ENCODE data around the gene POP7. TPM values are rescaled to one million over a fixed set of nuclear protein-coding genes. Genes with fewer than 3 reads are reported as not detected.
"Not testable (repeated sequence)": the region's sequence is repeated elsewhere in the genome, so short reads cannot be mapped to it uniquely, and the experiment has no call there.

Gene POP7
- total RNA-seq, 4 donors from 2014 or later, result 51.3 to 72.7 (median 70.3) TPM

DNA sequence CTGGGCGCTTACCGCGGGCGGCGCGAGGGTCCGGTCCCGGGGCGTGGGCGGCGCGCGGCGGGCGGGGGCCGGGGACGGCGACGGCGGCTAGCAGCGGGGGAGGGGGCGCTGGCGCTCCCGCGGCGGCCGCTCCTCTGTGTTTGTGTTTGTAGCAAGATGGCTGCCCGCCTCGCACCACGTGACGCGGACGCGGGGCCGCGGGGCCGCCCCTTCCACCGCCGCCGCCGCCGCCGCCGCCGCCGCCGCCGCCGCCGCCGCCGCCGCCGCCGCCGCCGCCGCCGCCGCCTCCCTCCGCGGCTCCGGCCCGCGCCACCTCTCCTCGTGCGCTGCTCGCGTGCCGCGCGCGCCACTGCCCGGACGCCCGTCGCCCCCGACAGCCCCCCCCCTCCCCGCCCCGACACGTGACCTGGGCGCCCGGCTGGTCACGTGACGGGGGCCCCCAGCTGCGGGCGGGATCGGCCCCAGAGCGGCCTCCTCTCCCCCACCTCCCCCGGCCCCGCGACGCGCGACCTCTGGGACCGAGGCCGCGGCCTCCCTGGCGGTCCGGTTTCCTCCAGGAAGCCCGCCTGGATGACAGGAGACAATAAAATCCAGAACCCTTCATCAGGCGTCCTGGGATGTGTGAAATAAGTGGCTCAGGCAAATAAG lies 11.7 kb upstream of the POP7 start, which contains the start of gene GIGYF1:
Gene GIGYF1, minus strand, starts transcription at position 153 of the 648 bp plus-strand sequence. CDS start 6,012 bp downstream, outside the sequence.
- TF ChIP-seq POLR2A (IDR thresholded peaks at IDR 0.05), result no peak
- TF ChIP-seq, protein P1, sequence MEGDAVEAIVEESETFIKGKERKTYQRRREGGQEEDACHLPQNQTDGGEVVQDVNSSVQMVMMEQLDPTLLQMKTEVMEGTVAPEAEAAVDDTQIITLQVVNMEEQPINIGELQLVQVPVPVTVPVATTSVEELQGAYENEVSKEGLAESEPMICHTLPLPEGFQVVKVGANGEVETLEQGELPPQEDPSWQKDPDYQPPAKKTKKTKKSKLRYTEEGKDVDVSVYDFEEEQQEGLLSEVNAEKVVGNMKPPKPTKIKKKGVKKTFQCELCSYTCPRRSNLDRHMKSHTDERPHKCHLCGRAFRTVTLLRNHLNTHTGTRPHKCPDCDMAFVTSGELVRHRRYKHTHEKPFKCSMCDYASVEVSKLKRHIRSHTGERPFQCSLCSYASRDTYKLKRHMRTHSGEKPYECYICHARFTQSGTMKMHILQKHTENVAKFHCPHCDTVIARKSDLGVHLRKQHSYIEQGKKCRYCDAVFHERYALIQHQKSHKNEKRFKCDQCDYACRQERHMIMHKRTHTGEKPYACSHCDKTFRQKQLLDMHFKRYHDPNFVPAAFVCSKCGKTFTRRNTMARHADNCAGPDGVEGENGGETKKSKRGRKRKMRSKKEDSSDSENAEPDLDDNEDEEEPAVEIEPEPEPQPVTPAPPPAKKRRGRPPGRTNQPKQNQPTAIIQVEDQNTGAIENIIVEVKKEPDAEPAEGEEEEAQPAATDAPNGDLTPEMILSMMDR (IDR thresholded peaks at IDR 0.05), result no peak
- peak within 1 kb of the TSS; percentile 82 for H3K4me3 ChIP-seq (ENCODE audit: low read depth, poor library complexity, severe bottlenecking)
- WGBS, 2 donors, result 1 to 2% methylated on average over 6 to 28 of the region's 102 CpGs
- intact Hi-C loops (cut with DNase I; ENCODE audit: low total_unique reads), result loop anchor here (5.0 kb wide), 1 partner anchor 158 kb away; the partner anchor contains the start of gene SLC12A9
- peak in 1 of 2 donors; percentile 93 for DNase-seq (ENCODE audit: low spot score in 2 of 2)

DNA sequence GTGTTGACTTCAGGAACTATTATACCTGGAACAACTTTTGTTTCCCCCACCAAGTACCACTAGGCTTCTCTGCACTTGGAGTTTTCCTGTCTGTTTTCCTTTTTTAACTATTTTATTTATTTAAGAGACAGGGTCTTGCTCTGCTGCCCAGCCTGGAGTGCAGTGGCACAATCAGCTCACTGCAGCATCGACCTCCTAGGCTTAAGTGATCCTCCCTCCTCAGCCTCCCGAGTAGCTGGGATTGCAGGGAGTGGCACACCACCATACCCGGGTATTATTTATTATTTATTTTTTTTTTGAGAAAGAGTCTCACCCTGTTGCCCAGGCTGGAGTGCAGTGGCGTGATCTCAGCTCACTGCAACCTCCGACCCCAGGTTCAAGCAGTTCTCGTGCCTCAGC lies 9.8 kb upstream of the POP7 start:
- 82 to 84% methylated on average over 6 of the region's 6 CpGs for WGBS, 2 donors
- no peak for DNase-seq (ENCODE audit: low spot score in 2 of 2)
- intact Hi-C loops (cut with DNase I; ENCODE audit: low total_unique reads), result no loop called here
- TF ChIP-seq, protein P1 (IDR thresholded peaks at IDR 0.05), result no peak
- no peak for TF ChIP-seq POLR2A (IDR thresholded peaks at IDR 0.05)
- no peak overlapping the region for H3K4me3 ChIP-seq (ENCODE audit: low read depth, poor library complexity, severe bottlenecking)

DNA sequence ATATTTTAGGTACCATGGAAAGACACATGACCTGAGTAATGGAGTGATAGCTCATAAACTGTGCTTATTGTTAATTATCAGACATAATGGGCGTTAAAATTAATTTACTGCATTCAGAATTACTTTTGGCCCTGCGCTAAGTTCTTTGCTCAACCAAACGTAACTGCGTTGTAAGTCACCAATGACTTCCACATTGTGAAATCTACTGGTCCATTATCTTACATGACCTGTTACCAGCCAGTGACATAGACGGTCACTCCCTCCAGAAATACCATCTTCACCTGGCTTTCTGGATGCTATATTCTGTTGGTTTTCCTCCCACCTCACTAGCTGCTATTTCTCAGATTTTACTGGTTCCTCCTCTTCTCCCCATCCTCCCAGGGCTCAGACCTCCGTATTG lies 6.9 kb upstream of the POP7 start:
- intact Hi-C loops (cut with DNase I; ENCODE audit: low total_unique reads), result no loop called here
- H3K4me3 ChIP-seq (ENCODE audit: low read depth, poor library complexity, severe bottlenecking), result no peak overlapping the region
- WGBS, 2 donors, result 62 to 70% methylated on average over 6 of the region's 6 CpGs
- no peak for DNase-seq (ENCODE audit: low spot score in 2 of 2)
- TF ChIP-seq POLR2A (IDR thresholded peaks at IDR 0.05), result no peak
- TF ChIP-seq, protein P1 (IDR thresholded peaks at IDR 0.05), result no peak

DNA sequence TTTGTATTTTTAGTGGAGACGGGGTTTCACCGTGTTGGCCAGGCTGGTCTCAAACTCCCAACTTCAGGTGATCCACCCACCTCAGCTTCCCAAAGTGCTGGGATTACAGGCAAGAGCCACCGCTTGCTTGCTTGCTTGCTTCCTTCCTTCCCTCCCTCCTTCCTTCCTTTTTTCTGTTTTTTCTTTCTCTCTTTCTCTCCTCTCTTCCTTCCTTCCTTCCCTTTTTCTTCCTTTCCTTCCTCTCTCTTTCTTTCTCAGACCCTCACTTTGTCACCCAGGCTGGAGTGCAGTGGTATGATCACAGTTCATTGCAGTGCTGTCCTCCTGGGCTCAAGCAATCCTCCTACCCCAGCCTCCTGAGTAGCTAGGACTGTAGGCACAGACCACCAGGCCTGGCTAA lies 4.8 kb upstream of the POP7 start:
- DNase-seq (ENCODE audit: low spot score in 2 of 2); H3K4me3 ChIP-seq (ENCODE audit: low read depth, poor library complexity, severe bottlenecking); intact Hi-C loops (cut with DNase I; ENCODE audit: low total_unique reads): not testable (repeated sequence)
- WGBS, 2 donors, result 65 to 74% methylated on average over 3 of the region's 3 CpGs

DNA sequence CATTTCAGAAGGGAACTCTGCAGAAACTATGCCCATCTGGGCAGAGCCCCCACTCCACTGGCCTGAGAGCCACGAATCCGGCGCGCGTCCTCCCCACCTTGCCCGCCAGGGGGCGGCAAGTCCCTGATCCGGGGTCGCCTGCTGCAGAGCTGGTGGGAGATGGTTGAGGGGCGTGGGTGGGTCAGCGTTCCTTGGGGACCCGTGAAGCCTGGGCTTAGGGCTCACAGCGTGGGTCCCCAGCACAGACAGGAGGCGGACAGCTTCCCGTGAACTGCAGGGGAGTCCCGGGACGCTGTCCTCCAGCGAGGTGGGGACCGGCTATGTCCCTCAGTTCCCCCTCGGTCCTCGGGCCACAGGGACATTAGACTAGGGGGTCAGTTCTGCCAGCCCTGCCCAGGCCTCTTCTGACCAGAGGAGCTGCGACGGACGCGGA lies 585 bp upstream of the POP7 start:
- WGBS, 2 donors, result 0 to 2% methylated on average over 9 to 22 of the region's 25 CpGs
- H3K4me3 ChIP-seq (ENCODE audit: low read depth, poor library complexity, severe bottlenecking), result peak overlapping the region; percentile 78
- intact Hi-C loops (cut with DNase I; ENCODE audit: low total_unique reads), result no loop called here
- TF ChIP-seq, protein P1 (IDR thresholded peaks at IDR 0.05), result peak in 1 of 3 donors; percentile 84
- no peak for TF ChIP-seq POLR2A (IDR thresholded peaks at IDR 0.05)
- peak in 1 of 2 donors; percentile 95 for DNase-seq (ENCODE audit: low spot score in 2 of 2)

DNA sequence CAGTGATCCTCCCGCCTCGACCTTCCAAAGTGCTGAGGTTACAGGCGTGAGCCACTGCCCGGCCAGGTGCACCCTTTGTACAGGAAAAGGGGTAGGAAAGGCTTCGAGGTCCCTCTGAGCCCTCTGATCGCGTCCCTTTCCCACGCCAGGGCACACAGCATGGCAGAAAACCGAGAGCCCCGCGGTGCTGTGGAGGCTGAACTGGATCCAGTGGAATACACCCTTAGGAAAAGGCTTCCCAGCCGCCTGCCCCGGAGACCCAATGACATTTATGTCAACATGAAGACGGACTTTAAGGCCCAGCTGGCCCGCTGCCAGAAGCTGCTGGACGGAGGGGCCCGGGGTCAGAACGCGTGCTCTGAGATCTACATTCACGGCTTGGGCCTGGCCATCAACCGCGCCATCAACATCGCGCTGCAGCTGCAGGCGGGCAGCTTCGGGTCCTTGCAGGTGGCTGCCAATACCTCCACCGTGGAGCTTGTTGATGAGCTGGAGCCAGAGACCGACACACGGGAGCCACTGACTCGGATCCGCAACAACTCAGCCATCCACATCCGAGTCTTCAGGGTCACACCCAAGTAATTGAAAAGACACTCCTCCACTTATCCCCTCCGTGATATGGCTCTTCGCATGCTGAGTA lies 871 bp downstream of the POP7 start:
- intact Hi-C loops (cut with DNase I; ENCODE audit: low total_unique reads), result no loop called here
- DNase-seq (ENCODE audit: low spot score in 2 of 2), result no peak
- peak overlapping the region; percentile 78 for H3K4me3 ChIP-seq (ENCODE audit: low read depth, poor library complexity, severe bottlenecking)
- 23 to 31% methylated on average over 34 of the region's 34 CpGs for WGBS, 2 donors
- TF ChIP-seq POLR2A (IDR thresholded peaks at IDR 0.05), result no peak
- TF ChIP-seq, protein P1 (IDR thresholded peaks at IDR 0.05), result no peak
